Measurements from ENCODE around the gene TPRG1. TPM values are rescaled to one million over a fixed set of nuclear protein-coding genes. Genes with fewer than 3 reads are reported as not detected.

The TPRG1 gene
- total and polyA plus RNA-seq, 9 of the 15 experiments (the other 6 are each of a cell fraction or from before 2014, with no cell fraction given) = 0.01 TPM; not detected in 8

- TF ChIP-seq, protein P1, sequence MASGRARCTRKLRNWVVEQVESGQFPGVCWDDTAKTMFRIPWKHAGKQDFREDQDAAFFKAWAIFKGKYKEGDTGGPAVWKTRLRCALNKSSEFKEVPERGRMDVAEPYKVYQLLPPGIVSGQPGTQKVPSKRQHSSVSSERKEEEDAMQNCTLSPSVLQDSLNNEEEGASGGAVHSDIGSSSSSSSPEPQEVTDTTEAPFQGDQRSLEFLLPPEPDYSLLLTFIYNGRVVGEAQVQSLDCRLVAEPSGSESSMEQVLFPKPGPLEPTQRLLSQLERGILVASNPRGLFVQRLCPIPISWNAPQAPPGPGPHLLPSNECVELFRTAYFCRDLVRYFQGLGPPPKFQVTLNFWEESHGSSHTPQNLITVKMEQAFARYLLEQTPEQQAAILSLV (tag; IDR thresholded peaks at IDR 0.05) = no peak
- TF ChIP-seq PATZ1 (CRISPR knock-in tag; IDR thresholded peaks at IDR 0.05; ENCODE audit: borderline replicate concordance) = no peak
- TF ChIP-seq HDGF (IDR thresholded peaks at IDR 0.05) = no peak
- no peak for TF ChIP-seq XRCC4 (IDR thresholded peaks at IDR 0.05; ENCODE audit: extremely low read depth, insufficient read depth, insufficient read length)
- no peak for TF ChIP-seq ZNF707 (CRISPR knock-in tag; conservative IDR thresholded peaks at IDR 0.05)
These were observed 132.9 kb downstream of the TPRG1 start (continued) for GRCh38 chr3:189304465-189305351.

DNA sequence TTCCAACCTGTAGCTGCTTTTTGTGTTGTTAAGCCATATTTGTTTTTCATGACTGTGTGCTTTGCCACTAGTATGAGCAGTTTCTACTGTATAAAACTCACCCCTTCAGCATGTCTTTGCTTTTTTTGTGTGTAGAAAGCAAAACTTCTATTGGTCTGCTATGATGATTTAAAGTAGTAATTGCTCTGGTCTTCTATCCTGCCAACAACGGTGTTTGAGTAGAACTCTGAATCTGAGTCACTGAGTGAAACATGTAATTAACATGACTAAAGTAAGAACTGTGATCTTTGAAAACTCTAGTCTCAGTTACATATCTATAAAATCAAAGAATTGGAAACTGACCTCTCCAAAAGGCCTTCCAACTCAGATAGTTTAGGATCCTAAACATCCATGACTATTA lies 133.6 kb downstream of the TPRG1 start:
- Histone ChIP-seq H3K9me1 (ENCODE audit: control insufficient read depth, insufficient read depth, low read length) (no peaks in the 10 kb centered on the region), H3K27ac (ENCODE audit: extremely low read depth, low read depth, low read length) (no peak overlapping the region), H3K27me3 (ENCODE audit: control insufficient read depth in 2 of 2, insufficient read depth in 2 of 2, low read length in 2 of 2) (no peaks in the 10 kb centered on the region), H2AFZ (ENCODE audit: low read depth, low read length) (no peak overlapping the region), H4K20me1 (replicated peaks; ENCODE audit: control insufficient read depth, insufficient read depth, low read length) (no peaks in the 10 kb centered on the region), H3K36me3 (ENCODE audit: control insufficient read depth, insufficient read depth, low read length) (no peaks in the 10 kb centered on the region), H3K4me2 (ENCODE audit: insufficient read depth, low read length) (no peak overlapping the region), H3K4me3 (no peak overlapping the region), H3K9me3 (replicated peaks; ENCODE audit: control insufficient read depth, insufficient read depth, low read depth, low read length) (peaks cover 2% of the 10 kb centered on the region; the same call in 1 of the 2 replicates), H3K9ac (ENCODE audit: insufficient read depth in 1 of 2, low read depth in 2 of 2, low read length in 2 of 2) (no peak overlapping the region), H3K79me2 (ENCODE audit: control insufficient read depth, insufficient read depth, low read length) (no peaks in the 10 kb centered on the region), H3K4me1 (replicated peaks in 1 of 2; ENCODE audit: control insufficient read depth in 2 of 2, insufficient read depth in 2 of 2, low read length in 2 of 2) (no peaks in the 10 kb centered on the region)
- intact Hi-C loops (cut with micrococcal nuclease) = no loop called here
- ATAC-seq (no peak), DNase-seq (ENCODE audit: extremely low read depth in 1 of 4, low spot score in 3 of 4) (no peak), FAIRE-seq (no peak)
- POLR2A ChIA-PET = no interaction called here
- WGBS (ENCODE audit: insufficient coverage, low coverage, missing lambda C conversion rate) = 0% methylated on average over 1 of the region's 1 CpG
- TF ChIP-seq GTF2E2 (tag; IDR thresholded peaks at IDR 0.05) (no peak), ZNF24 (IDR thresholded peaks at IDR 0.05) (no peak), VEZF1 (CRISPR knock-in tag; IDR thresholded peaks at IDR 0.05) (no peak), TARDBP (IDR thresholded peaks at IDR 0.05) (no peak), ZNF584 (CRISPR knock-in tag; IDR thresholded peaks at IDR 0.05; ENCODE audit: low read depth) (no peak), ETV5 (CRISPR knock-in tag; IDR thresholded peaks at IDR 0.05; ENCODE audit: low read depth) (no peak)
- no TSS peak for BruUV-seq (replicated peaks)
- CTCF ChIA-PET (ENCODE audit: low intra/inter-chr PET ratio) = no interaction called here
- in situ Hi-C loops (cut with MboI) = no loop called here

Data from K562 (cell line).